ENCODE measurements around the gene C17orf58. TPM values are rescaled to one million over a fixed set of nuclear protein-coding genes. Genes with fewer than 3 reads are reported as not detected.

C17orf58 gene
- total RNA-seq, 1 donor: 7.2 TPM

GRCh38 chr17:67950945-67951344 lies 45.3 kb downstream of the C17orf58 start:
- H3K36me3 ChIP-seq (ENCODE audit: insufficient read depth, low read length): peaks cover 64% of the 10 kb centered on the region
- no peaks in the 10 kb centered on the region for H3K79me2 ChIP-seq (ENCODE audit: insufficient read depth, low read length)
- H2AFZ ChIP-seq (ENCODE audit: low read length): no peak overlapping the region
- no peaks in the 10 kb centered on the region for H3K27me3 ChIP-seq (ENCODE audit: insufficient read depth, low read length)
- no peak for TF ChIP-seq CTCF (IDR thresholded peaks at IDR 0.05; ENCODE audit: extremely low read depth, low read depth, low read length)
- H3K4me1 ChIP-seq (ENCODE audit: insufficient read depth, low read length): no peaks in the 10 kb centered on the region
- H3K27ac ChIP-seq (ENCODE audit: low read depth, low read length): no peak overlapping the region
- no peak overlapping the region for H3K4me3 ChIP-seq (ENCODE audit: insufficient read depth, low read length)
- no peaks in the 10 kb centered on the region for H3K9me3 ChIP-seq (ENCODE audit: low read depth, low read length)
- H4K20me1 ChIP-seq (ENCODE audit: insufficient read depth, low read length): no peaks in the 10 kb centered on the region
- DNase-seq (ENCODE audit: insufficient read length, low spot score, missing footprints): no peak
- no peak overlapping the region for H3K4me2 ChIP-seq (ENCODE audit: insufficient read depth, low read length)

- no peak overlapping the region for H2AFZ ChIP-seq (ENCODE audit: low read length)
- no peak for TF ChIP-seq CTCF (IDR thresholded peaks at IDR 0.05; ENCODE audit: extremely low read depth, low read depth, low read length)
- no peaks in the 10 kb centered on the region for H3K9me3 ChIP-seq (ENCODE audit: low read depth, low read length)
- no peak overlapping the region for H3K4me2 ChIP-seq (ENCODE audit: insufficient read depth, low read length)
- H3K4me1 ChIP-seq (ENCODE audit: insufficient read depth, low read length): no peaks in the 10 kb centered on the region
- no peaks in the 10 kb centered on the region for H4K20me1 ChIP-seq (ENCODE audit: insufficient read depth, low read length)
- H3K27me3 ChIP-seq (ENCODE audit: insufficient read depth, low read length): no peaks in the 10 kb centered on the region
- DNase-seq (ENCODE audit: insufficient read length, low spot score, missing footprints): no peak
- H3K36me3 ChIP-seq (ENCODE audit: insufficient read depth, low read length): peaks cover 85% of the 10 kb centered on the region
- no peak overlapping the region for H3K4me3 ChIP-seq (ENCODE audit: insufficient read depth, low read length)
- H3K79me2 ChIP-seq (ENCODE audit: insufficient read depth, low read length): no peaks in the 10 kb centered on the region
- no peak overlapping the region for H3K27ac ChIP-seq (ENCODE audit: low read depth, low read length)
Measured at GRCh38 chr17:67947325-67947813, 48.9 kb downstream of the C17orf58 start.

GRCh38 chr17:67946513-67946912 lies 49.8 kb downstream of the C17orf58 start:
- H4K20me1 ChIP-seq (ENCODE audit: insufficient read depth, low read length): no peaks in the 10 kb centered on the region
- no peak overlapping the region for H2AFZ ChIP-seq (ENCODE audit: low read length)
- no peak for TF ChIP-seq CTCF (IDR thresholded peaks at IDR 0.05; ENCODE audit: extremely low read depth, low read depth, low read length)
- no peaks in the 10 kb centered on the region for H3K9me3 ChIP-seq (ENCODE audit: low read depth, low read length)
- H3K4me1 ChIP-seq (ENCODE audit: insufficient read depth, low read length): no peaks in the 10 kb centered on the region
- no peak overlapping the region for H3K4me3 ChIP-seq (ENCODE audit: insufficient read depth, low read length)
- DNase-seq (ENCODE audit: insufficient read length, low spot score, missing footprints): no peak
- H3K27me3 ChIP-seq (ENCODE audit: insufficient read depth, low read length): no peaks in the 10 kb centered on the region
- no peak overlapping the region for H3K27ac ChIP-seq (ENCODE audit: low read depth, low read length)
- H3K36me3 ChIP-seq (ENCODE audit: insufficient read depth, low read length): peaks cover 85% of the 10 kb centered on the region
- H3K4me2 ChIP-seq (ENCODE audit: insufficient read depth, low read length): no peak overlapping the region
- H3K79me2 ChIP-seq (ENCODE audit: insufficient read depth, low read length): no peaks in the 10 kb centered on the region

GRCh38 chr17:67944035-67944434 lies 52.2 kb downstream of the C17orf58 start:
- H3K79me2 ChIP-seq (ENCODE audit: insufficient read depth, low read length): no peaks in the 10 kb centered on the region
- no peaks in the 10 kb centered on the region for H3K9me3 ChIP-seq (ENCODE audit: low read depth, low read length)
- DNase-seq (ENCODE audit: insufficient read length, low spot score, missing footprints): no peak
- no peak overlapping the region for H3K27ac ChIP-seq (ENCODE audit: low read depth, low read length)
- peaks cover 85% of the 10 kb centered on the region for H3K36me3 ChIP-seq (ENCODE audit: insufficient read depth, low read length)
- H3K27me3 ChIP-seq (ENCODE audit: insufficient read depth, low read length): no peaks in the 10 kb centered on the region
- H3K4me3 ChIP-seq (ENCODE audit: insufficient read depth, low read length): no peak overlapping the region
- no peak overlapping the region for H2AFZ ChIP-seq (ENCODE audit: low read length)
- no peak for TF ChIP-seq CTCF (IDR thresholded peaks at IDR 0.05; ENCODE audit: extremely low read depth, low read depth, low read length)
- H3K4me2 ChIP-seq (ENCODE audit: insufficient read depth, low read length): no peak overlapping the region
- no peaks in the 10 kb centered on the region for H3K4me1 ChIP-seq (ENCODE audit: insufficient read depth, low read length)
- no peaks in the 10 kb centered on the region for H4K20me1 ChIP-seq (ENCODE audit: insufficient read depth, low read length)

Data from osteoblast (primary cell).